BLaER1 treated with 17β-estradiol and CSF1 and Interleukin-3, amounts not matched to agents 10 nM and 100 nM (cell line): ENCODE measurements around the gene LACTB.

Experiments used
- H3K27ac ChIP-seq, 11 experiments: shearing (Covaris generic); formaldehyde crosslinking; 2 replicates each; pipeline ENCODE4 v1.8.1; 2022
- H3K27me3 ChIP-seq, 11 experiments: shearing (Covaris generic); formaldehyde crosslinking; 2 replicates each; pipeline ENCODE4 v1.8.1; 2022
- H3K36me3 ChIP-seq, 11 experiments: shearing (Covaris generic); formaldehyde crosslinking; 2 replicates each; pipeline ENCODE4 v1.8.1; 2022
- H3K4me1 ChIP-seq, 10 experiments: shearing (Covaris generic); formaldehyde crosslinking; 2 replicates each; pipeline ENCODE4 v1.8.1; 2022
- H3K4me2 ChIP-seq, 11 experiments: shearing (Covaris generic); formaldehyde crosslinking; 2 replicates each; pipeline ENCODE4 v1.8.1; 2022
- H3K4me3 ChIP-seq, 10 experiments: shearing (Covaris generic); formaldehyde crosslinking; 2 replicates each; pipeline ENCODE4 v1.8.1; 2022
- H3K9ac ChIP-seq, 11 experiments: shearing (Covaris generic); formaldehyde crosslinking; 2 replicates each; pipeline ENCODE4 v1.8.1; 2022
- H3K9me3 ChIP-seq, 11 experiments: shearing (Covaris generic); formaldehyde crosslinking; replicated peaks in 1 of 11; 2 replicates each; pipeline ENCODE4 v1.8.1; 2022
- H4K20me1 ChIP-seq, 11 experiments: shearing (Covaris generic); formaldehyde crosslinking; 2 replicates each; pipeline ENCODE4 v1.8.1; 2022
- Cebpa-rat ChIP-seq, 11 experiments: shearing (Covaris generic); IDR thresholded peaks; 2 replicates each; pipeline ENCODE4 v1.8.1; 2022

The LACTB gene

GRCh38 chr15:63172851-63173451 lies 51.3 kb downstream of the LACTB start:
- Histone ChIP-seq H3K4me1 (no peaks in the 10 kb centered on the region), H3K27me3 (no peaks in the 10 kb centered on the region), H3K9me3 (no peaks in the 10 kb centered on the region), H3K9ac (no peak overlapping the region), H3K36me3 (no peaks in the 10 kb centered on the region), H3K27ac (no peak overlapping the region), H3K4me3 (no peak overlapping the region), H3K4me2 (no peak overlapping the region), H4K20me1 (no peaks in the 10 kb centered on the region)
- no peak for TF ChIP-seq Cebpa-rat (IDR thresholded peaks at IDR 0.05)

- Histone ChIP-seq H3K36me3 (no peaks in the 10 kb centered on the region), H3K9me3 (no peaks in the 10 kb centered on the region), H3K27ac (no peak overlapping the region), H3K4me2 (no peak overlapping the region), H3K4me3 (no peak overlapping the region), H4K20me1 (no peaks in the 10 kb centered on the region), H3K27me3 (no peaks in the 10 kb centered on the region), H3K9ac (no peak overlapping the region), H3K4me1 (peaks cover 0 to 2% (median 0%) of the 10 kb centered on the region in 10 experiments; a peak in 3 of 20 replicates)
- TF ChIP-seq Cebpa-rat (IDR thresholded peaks at IDR 0.05) = no peak
Measured at GRCh38 chr15:63176302-63176701, 54.6 kb downstream of the LACTB start.

DNA sequence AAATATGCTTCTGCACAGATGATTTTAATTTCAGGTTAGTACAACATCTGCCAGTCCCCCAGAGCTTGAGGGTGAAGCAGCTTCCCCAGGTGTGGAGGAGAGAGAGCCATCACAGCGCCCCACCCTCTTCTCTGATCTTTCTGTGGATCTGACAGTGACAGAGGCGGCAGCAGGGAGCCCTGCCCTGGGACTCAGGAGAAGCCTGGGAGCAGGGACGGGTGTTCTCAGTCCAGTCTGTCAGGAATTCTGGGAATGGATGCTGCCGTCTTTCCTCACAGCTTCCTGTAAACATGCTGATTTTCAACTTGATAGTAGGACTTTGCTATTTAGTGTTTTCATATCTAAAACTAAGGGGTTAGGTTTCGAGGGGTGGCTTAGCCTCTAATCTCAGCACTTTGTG lies 56.4 kb downstream of the LACTB start:
- H3K27ac ChIP-seq = no peak overlapping the region
- no peak overlapping the region for H3K4me2 ChIP-seq

GRCh38 chr15:63180746-63181145 lies 59.1 kb downstream of the LACTB start:
- H3K9ac ChIP-seq = no peak overlapping the region
- H3K4me1 ChIP-seq = peaks cover 0 to 11% (median 0%) of the 10 kb centered on the region in 10 experiments; a peak in 3 of 20 replicates
- no peak overlapping the region for H3K4me3 ChIP-seq
- H3K27me3 ChIP-seq = no peaks in the 10 kb centered on the region
- H4K20me1 ChIP-seq = no peaks in the 10 kb centered on the region
- H3K27ac ChIP-seq = no peak overlapping the region
- H3K4me2 ChIP-seq = no peak overlapping the region
- no peak for TF ChIP-seq Cebpa-rat (IDR thresholded peaks at IDR 0.05)
- no peaks in the 10 kb centered on the region for H3K9me3 ChIP-seq
- H3K36me3 ChIP-seq = no peaks in the 10 kb centered on the region

More for the DNA sequence above, 56.4 kb downstream of the LACTB start:
- TF ChIP-seq Cebpa-rat (IDR thresholded peaks at IDR 0.05) = no peak
- H3K4me3 ChIP-seq = no peak overlapping the region
- no peaks in the 10 kb centered on the region for H3K27me3 ChIP-seq
- H3K9ac ChIP-seq = no peak overlapping the region
- no peaks in the 10 kb centered on the region for H3K36me3 ChIP-seq
- no peaks in the 10 kb centered on the region for H4K20me1 ChIP-seq
- peaks cover 0 to 11% (median 0%) of the 10 kb centered on the region in 10 experiments; a peak in 3 of 20 replicates for H3K4me1 ChIP-seq
- no peaks in the 10 kb centered on the region for H3K9me3 ChIP-seq

- peaks cover 0 to 11% (median 0%) of the 10 kb centered on the region in 10 experiments; a peak in 3 of 20 replicates for H3K4me1 ChIP-seq
- H3K36me3 ChIP-seq = no peaks in the 10 kb centered on the region
- no peaks in the 10 kb centered on the region for H3K27me3 ChIP-seq
- peak overlapping the region in 2 of 11 experiments; percentile 1 to 36; a peak in 1 of 22 replicates for H3K4me2 ChIP-seq
- H3K27ac ChIP-seq = no peak overlapping the region
- H4K20me1 ChIP-seq = no peaks in the 10 kb centered on the region
- H3K9ac ChIP-seq = no peak overlapping the region
- no peak for TF ChIP-seq Cebpa-rat (IDR thresholded peaks at IDR 0.05)
- H3K4me3 ChIP-seq = no peak overlapping the region
- H3K9me3 ChIP-seq = no peaks in the 10 kb centered on the region
Measured at GRCh38 chr15:63181648-63182047, 60.0 kb downstream of the LACTB start.

- peaks cover 5 to 18% (median 9%) of the 10 kb centered on the region in 10 experiments; a peak in 16 of 20 replicates for H3K4me1 ChIP-seq
- H3K36me3 ChIP-seq = no peaks in the 10 kb centered on the region
Measured at GRCh38 chr15:63185206-63185605, 63.5 kb downstream of the LACTB start.

DNA sequence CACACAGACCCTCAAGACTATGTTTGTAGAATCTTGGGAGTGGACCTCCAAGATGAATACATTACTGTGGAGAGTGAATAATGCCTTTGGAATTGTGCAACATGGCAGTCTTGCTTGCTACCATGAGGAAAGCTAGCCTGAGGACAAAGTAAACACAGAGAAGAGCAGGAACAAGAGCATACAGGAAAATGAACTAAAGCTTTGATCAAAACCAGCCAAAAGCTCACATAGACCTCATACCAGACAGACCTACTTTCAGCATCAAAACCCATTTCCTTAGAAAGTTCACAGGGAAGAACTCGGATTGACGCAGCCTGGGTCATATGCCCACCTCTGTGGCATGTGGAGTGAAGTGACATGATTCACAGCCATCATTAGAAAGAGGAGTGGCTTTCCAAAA lies 64.4 kb downstream of the LACTB start:
- Histone ChIP-seq H3K27me3 (no peaks in the 10 kb centered on the region), H3K9me3 (no peaks in the 10 kb centered on the region), H3K4me1 (peaks cover 11 to 23% (median 17%) of the 10 kb centered on the region in 10 experiments), H3K9ac (no peak overlapping the region), H3K36me3 (no peaks in the 10 kb centered on the region), H4K20me1 (peaks cover 0 to 8% (median 0%) of the 10 kb centered on the region in 11 experiments; a peak in 5 of 22 replicates), H3K27ac (no peak overlapping the region), H3K4me2 (no peak overlapping the region), H3K4me3 (no peak overlapping the region)
- TF ChIP-seq Cebpa-rat (IDR thresholded peaks at IDR 0.05) = no peak

More at GRCh38 chr15:63185206-63185605, 63.5 kb downstream of the LACTB start:
- H3K27ac ChIP-seq = no peak overlapping the region
- no peak overlapping the region for H3K4me2 ChIP-seq
- H3K4me3 ChIP-seq = no peak overlapping the region
- no peaks in the 10 kb centered on the region for H4K20me1 ChIP-seq
- no peaks in the 10 kb centered on the region for H3K9me3 ChIP-seq
- no peak overlapping the region for H3K9ac ChIP-seq
- no peaks in the 10 kb centered on the region for H3K27me3 ChIP-seq
- no peak for TF ChIP-seq Cebpa-rat (IDR thresholded peaks at IDR 0.05)

GRCh38 chr15:63187589-63188226 lies 66.0 kb downstream of the LACTB start:
- peak overlapping the region in 2 of 11 experiments; percentile 81 to 84; a peak in 1 of 22 replicates for H3K4me2 ChIP-seq
- no peak for TF ChIP-seq Cebpa-rat (IDR thresholded peaks at IDR 0.05)
- H3K4me1 ChIP-seq = peaks cover 24 to 37% (median 30%) of the 10 kb centered on the region in 10 experiments
- no peaks in the 10 kb centered on the region for H3K27me3 ChIP-seq
- no peaks in the 10 kb centered on the region for H3K9me3 ChIP-seq
- peaks cover 0 to 24% (median 0%) of the 10 kb centered on the region in 11 experiments; a peak in 6 of 22 replicates for H4K20me1 ChIP-seq
- H3K4me3 ChIP-seq = no peak overlapping the region
- H3K27ac ChIP-seq = no peak overlapping the region
- H3K36me3 ChIP-seq = no peaks in the 10 kb centered on the region; a peak in 1 of 22 replicates
- H3K9ac ChIP-seq = no peak overlapping the region

DNA sequence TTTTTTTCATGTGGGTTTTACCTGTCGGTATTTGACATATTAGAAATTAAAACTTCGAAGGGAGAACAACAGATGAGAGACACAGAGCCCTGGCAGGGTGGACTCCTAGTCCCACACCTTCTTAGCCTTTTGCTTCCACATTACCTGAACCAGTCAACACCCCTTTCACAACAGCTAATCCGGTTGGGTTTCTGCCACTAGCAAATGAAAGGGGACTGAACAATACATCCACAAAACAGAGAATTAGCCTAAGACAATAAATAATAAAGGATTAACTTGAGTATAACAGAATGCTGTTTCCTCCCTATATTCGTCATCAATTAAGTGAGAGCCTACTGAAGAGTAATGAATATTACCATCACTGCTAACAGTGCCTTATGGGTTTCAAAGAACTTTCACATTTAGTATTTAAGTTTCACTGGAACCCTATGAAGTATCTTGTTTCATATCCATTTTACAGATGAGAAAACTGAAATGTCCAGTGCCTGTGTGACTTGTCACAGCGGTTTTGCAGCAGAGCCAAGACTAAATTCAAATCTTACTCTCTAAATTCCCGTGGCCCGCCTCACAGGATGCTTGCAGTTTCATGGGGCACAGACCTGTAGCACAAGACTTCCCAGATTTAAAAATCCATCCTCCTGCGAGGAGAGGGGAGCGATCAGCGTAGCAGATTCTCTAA lies 66.7 kb downstream of the LACTB start:
- peak overlapping the region in 9 of 11 experiments; percentile 42 to 87 (median 65); a peak in 16 of 22 replicates for H3K27ac ChIP-seq
- no peak for TF ChIP-seq Cebpa-rat (IDR thresholded peaks at IDR 0.05)
- H3K4me1 ChIP-seq = peaks cover 30 to 44% (median 37%) of the 10 kb centered on the region in 10 experiments
- peaks cover 0 to 30% (median 0%) of the 10 kb centered on the region in 11 experiments; a peak in 6 of 22 replicates for H4K20me1 ChIP-seq
- peak overlapping the region; percentile 46 to 88 (median 84); a peak in 21 of 22 replicates for H3K9ac ChIP-seq
- no peaks in the 10 kb centered on the region for H3K9me3 ChIP-seq
- H3K4me2 ChIP-seq = peak overlapping the region; percentile 75 to 94 (median 84)
- no peaks in the 10 kb centered on the region for H3K27me3 ChIP-seq
- H3K4me3 ChIP-seq = peak overlapping the region; percentile 75 to 90 (median 82)
- no peaks in the 10 kb centered on the region; a peak in 1 of 22 replicates for H3K36me3 ChIP-seq
